Large intestine (tissue), 3 donors: Measurements from ENCODE around the gene MRTFA. TPM values are rescaled to one million over a fixed set of nuclear protein-coding genes. Genes with fewer than 3 reads are reported as not detected.
A peak's percentile ranks its signal among the peaks of the same experiment; 100 is the strongest.

Experiments used
- DNase-seq, 2 donors: peaks; one replicate each; pipeline versions ENCODE4 v3.0.0 to v3.0.0-alpha.2; 2013
- H3K27ac ChIP-seq: one replicate; pipeline ENCODE4 v1.5.1; 2013; ENCODE audit warnings: low read length
- H3K27me3 ChIP-seq: 2 replicates; pipeline ENCODE4 v1.6.1; 2013; ENCODE audit warnings: low read length; ENCODE audit not compliant: control insufficient read depth, insufficient read depth
- H3K36me3 ChIP-seq: 2 replicates; pipeline ENCODE4 v1.6.1; 2013; ENCODE audit warnings: low read length; ENCODE audit not compliant: control insufficient read depth, insufficient read depth
- H3K4me1 ChIP-seq: one replicate; pipeline ENCODE4 v1.6.1; 2013; ENCODE audit warnings: low read length; ENCODE audit not compliant: control insufficient read depth, insufficient read depth
- H3K4me3 ChIP-seq: one replicate; pipeline ENCODE4 v1.5.1; 2013; ENCODE audit warnings: low read length
- H3K9me3 ChIP-seq: one replicate; pipeline ENCODE4 v1.6.1; 2013; ENCODE audit warnings: mild to moderate bottlenecking, low read depth, low read length, moderate library complexity; ENCODE audit not compliant: control insufficient read depth
- WGBS: methylation state at CpG from one replicate; pipeline ENCODE4 v1.1.5; 2013; ENCODE audit warnings: low lambda C conversion rate; ENCODE audit not compliant: insufficient coverage; 5-methylcytosine and 5-hydroxymethylcytosine counted together
- polyA plus RNA-seq: library from polyadenylated mRNA; unstranded; fragments of 120-200 nt; gene quantifications from one replicate; pipeline ENCODE4 v1.2.1, GENCODE V29; 2013

MRTFA gene
- polyA plus RNA-seq, 1 donor, result 17.1 TPM

GRCh38 chr22:40613067-40613466, 23.5 kb downstream of the MRTFA start:
- Histone ChIP-seq H3K4me3 (no peak overlapping the region), H3K4me1 (no peaks in the 10 kb centered on the region), H3K9me3 (no peaks in the 10 kb centered on the region), H3K27ac (no peak overlapping the region), H3K36me3 (no peaks in the 10 kb centered on the region), H3K27me3 (no peaks in the 10 kb centered on the region)
- no peak for DNase-seq

- no peak for DNase-seq
- Histone ChIP-seq H3K27me3 (no peaks in the 10 kb centered on the region), H3K36me3 (no peaks in the 10 kb centered on the region), H3K4me3 (no peak overlapping the region), H3K9me3 (no peaks in the 10 kb centered on the region), H3K27ac (no peak overlapping the region), H3K4me1 (no peaks in the 10 kb centered on the region)
- 90% methylated on average over 2 of the region's 4 CpGs for WGBS
Observed at GRCh38 chr22:40612291-40612751, 24.2 kb downstream of the MRTFA start.

GRCh38 chr22:40611606-40612005, 24.9 kb downstream of the MRTFA start:
- Histone ChIP-seq H3K9me3 (no peaks in the 10 kb centered on the region), H3K36me3 (no peaks in the 10 kb centered on the region), H3K27me3 (no peaks in the 10 kb centered on the region), H3K27ac (no peak overlapping the region), H3K4me3 (no peak overlapping the region), H3K4me1 (no peaks in the 10 kb centered on the region)
- DNase-seq, result no peak

- no peak overlapping the region for H3K4me3 ChIP-seq
- no peak for DNase-seq
- H3K9me3 ChIP-seq, result no peaks in the 10 kb centered on the region
- no peak overlapping the region for H3K27ac ChIP-seq
- H3K27me3 ChIP-seq, result no peaks in the 10 kb centered on the region
- H3K4me1 ChIP-seq, result peaks cover 7% of the 10 kb centered on the region
- H3K36me3 ChIP-seq, result no peaks in the 10 kb centered on the region
- 80% methylated on average over 1 of the region's 1 CpG for WGBS
Observed at GRCh38 chr22:40610329-40610850, 26.1 kb downstream of the MRTFA start.

- WGBS, result 100% methylated on average over 2 of the region's 3 CpGs
- Histone ChIP-seq H3K4me1 (peaks cover 7% of the 10 kb centered on the region), H3K27me3 (no peaks in the 10 kb centered on the region), H3K36me3 (no peaks in the 10 kb centered on the region), H3K4me3 (no peak overlapping the region), H3K9me3 (no peaks in the 10 kb centered on the region), H3K27ac (no peak overlapping the region)
- DNase-seq, result no peak
Observed at GRCh38 chr22:40609216-40609615, 27.3 kb downstream of the MRTFA start.

- Histone ChIP-seq H3K4me3 (no peak overlapping the region), H3K36me3 (no peaks in the 10 kb centered on the region), H3K4me1 (peaks cover 7% of the 10 kb centered on the region), H3K27ac (no peak overlapping the region), H3K9me3 (no peaks in the 10 kb centered on the region), H3K27me3 (no peaks in the 10 kb centered on the region)
- 100% methylated on average over 1 of the region's 1 CpG for WGBS
- no peak for DNase-seq
Observed at GRCh38 chr22:40607506-40607905, 29.0 kb downstream of the MRTFA start.

GRCh38 chr22:40606306-40606705, 30.2 kb downstream of the MRTFA start:
- Histone ChIP-seq H3K4me1 (peaks cover 7% of the 10 kb centered on the region), H3K36me3 (no peaks in the 10 kb centered on the region), H3K9me3 (no peaks in the 10 kb centered on the region), H3K4me3 (no peak overlapping the region), H3K27ac (no peak overlapping the region), H3K27me3 (no peaks in the 10 kb centered on the region)
- peak in 1 of 2 donors; percentile 44 for DNase-seq

GRCh38 chr22:40605761-40606160, 30.8 kb downstream of the MRTFA start:
- WGBS, result no CpG with 5 or more reads among the region's 1 CpG
- Histone ChIP-seq H3K4me3 (no peak overlapping the region), H3K27ac (no peak overlapping the region), H3K4me1 (peaks cover 7% of the 10 kb centered on the region), H3K9me3 (no peaks in the 10 kb centered on the region), H3K36me3 (no peaks in the 10 kb centered on the region), H3K27me3 (no peaks in the 10 kb centered on the region)
- DNase-seq, result peak in 1 of 2 donors; percentile 30

GRCh38 chr22:40603088-40603605, 33.4 kb downstream of the MRTFA start:
- peak in 1 of 2 donors; percentile 9 for DNase-seq
- Histone ChIP-seq H3K27me3 (no peaks in the 10 kb centered on the region), H3K27ac (peak overlapping the region; percentile 13), H3K36me3 (no peaks in the 10 kb centered on the region), H3K4me1 (peaks cover 7% of the 10 kb centered on the region), H3K9me3 (no peaks in the 10 kb centered on the region), H3K4me3 (no peak overlapping the region)
- WGBS, result 35% methylated on average over 2 of the region's 4 CpGs

GRCh38 chr22:40602231-40602630, 34.3 kb downstream of the MRTFA start:
- no peaks in the 10 kb centered on the region for H3K9me3 ChIP-seq
- H3K36me3 ChIP-seq, result no peaks in the 10 kb centered on the region
- no CpG with 5 or more reads among the region's 1 CpG for WGBS
- no peak overlapping the region for H3K27ac ChIP-seq
- no peaks in the 10 kb centered on the region for H3K27me3 ChIP-seq
- DNase-seq, result no peak
- peaks cover 7% of the 10 kb centered on the region for H3K4me1 ChIP-seq
- H3K4me3 ChIP-seq, result no peak overlapping the region

- Histone ChIP-seq H3K27me3 (no peaks in the 10 kb centered on the region), H3K27ac (no peak overlapping the region), H3K4me3 (no peak overlapping the region), H3K9me3 (no peaks in the 10 kb centered on the region), H3K4me1 (no peaks in the 10 kb centered on the region), H3K36me3 (no peaks in the 10 kb centered on the region)
- WGBS, result 100% methylated on average over 6 of the region's 6 CpGs
- DNase-seq, result no peak
Observed at GRCh38 chr22:40599731-40600130, 36.8 kb downstream of the MRTFA start.
